Uterus (tissue), 2 donors: ENCODE measurements around the gene SEC22A.

Experiments
- POLR2A ChIP-seq, 2 donors: fragments of 450-650 bp; IDR thresholded peaks; one replicate each; pipeline ENCODE4 v1.6.1; 2016; ENCODE audit warnings: antibody characterized with exemption in 2 of 2, mild to moderate bottlenecking in 1 of 2, moderate library complexity in 1 of 2
- TF ChIP-seq, protein P1 (sequence below), 4 experiments: fragments of 200-600 bp in 2 of 4; fragments of 450-650 bp in 2 of 4; sonication (generic) in 2 of 4; IDR thresholded peaks; one replicate each; pipeline ENCODE4 v1.5.1; 2016 to 2019; ENCODE audit warnings: antibody characterized with exemption in 4 of 4, mild to moderate bottlenecking in 2 of 4, moderate library complexity in 1 of 4

- TF ChIP-seq POLR2A (IDR thresholded peaks at IDR 0.05) = no peak
- TF ChIP-seq, protein P1, sequence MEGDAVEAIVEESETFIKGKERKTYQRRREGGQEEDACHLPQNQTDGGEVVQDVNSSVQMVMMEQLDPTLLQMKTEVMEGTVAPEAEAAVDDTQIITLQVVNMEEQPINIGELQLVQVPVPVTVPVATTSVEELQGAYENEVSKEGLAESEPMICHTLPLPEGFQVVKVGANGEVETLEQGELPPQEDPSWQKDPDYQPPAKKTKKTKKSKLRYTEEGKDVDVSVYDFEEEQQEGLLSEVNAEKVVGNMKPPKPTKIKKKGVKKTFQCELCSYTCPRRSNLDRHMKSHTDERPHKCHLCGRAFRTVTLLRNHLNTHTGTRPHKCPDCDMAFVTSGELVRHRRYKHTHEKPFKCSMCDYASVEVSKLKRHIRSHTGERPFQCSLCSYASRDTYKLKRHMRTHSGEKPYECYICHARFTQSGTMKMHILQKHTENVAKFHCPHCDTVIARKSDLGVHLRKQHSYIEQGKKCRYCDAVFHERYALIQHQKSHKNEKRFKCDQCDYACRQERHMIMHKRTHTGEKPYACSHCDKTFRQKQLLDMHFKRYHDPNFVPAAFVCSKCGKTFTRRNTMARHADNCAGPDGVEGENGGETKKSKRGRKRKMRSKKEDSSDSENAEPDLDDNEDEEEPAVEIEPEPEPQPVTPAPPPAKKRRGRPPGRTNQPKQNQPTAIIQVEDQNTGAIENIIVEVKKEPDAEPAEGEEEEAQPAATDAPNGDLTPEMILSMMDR (IDR thresholded peaks at IDR 0.05) = no peak
These were observed 35.2 kb downstream of the SEC22A start for GRCh38 chr3:123236902-123237301.
